ENCODE data around the gene ZNF440. TPM values are rescaled to one million over a fixed set of nuclear protein-coding genes. Genes with fewer than 3 reads are reported as not detected.

ZNF440 gene
- 7.5 and 7.7 TPM in 2 replicates for total RNA-seq

GRCh38 chr19:11814029-11814699 lies at the start of gene ZNF440:
Gene ZNF440 (plus strand): TSS chr19:11814273. CDS start chr19:11814448, 175 bp downstream.

GRCh38 chr19:11766597-11767591 lies 47.2 kb upstream of the ZNF440 start, which contains the start of gene ZNF441:
Gene ZNF441 (plus strand): TSS chr19:11767000. CDS start chr19:11767194, 194 bp downstream.

GRCh38 chr19:11798391-11799330 lies 15.4 kb upstream of the ZNF440 start, which contains the start of gene ZNF491:
Gene ZNF491 (plus strand): TSS chr19:11798523. CDS start chr19:11805954, 7,431 bp downstream.

GRCh38 chr19:11848594-11849469 lies 34.8 kb downstream of the ZNF440 start, which contains the start of gene ZNF439:
Gene ZNF439 (plus strand): TSS chr19:11848726. CDS start chr19:11848868, 142 bp downstream.

Other genes starting within 250 kb of the ZNF440 start
- 1.3 and 2.0 TPM in 2 replicates for gene ACP5, start 236.6 kb upstream of the ZNF440 start, total RNA-seq
- gene ZNF627, start 216.8 kb upstream of the ZNF440 start, total RNA-seq = 19.0 and 19.3 TPM in 2 replicates
- gene ZNF823, start 75.3 kb upstream of the ZNF440 start, total RNA-seq = 3.1 and 4.3 TPM in 2 replicates
- gene ZNF441, start 47.3 kb upstream of the ZNF440 start, total RNA-seq = 12.9 and 14.9 TPM in 2 replicates
- 3.0 and 3.3 TPM in 2 replicates for gene ZNF491, start 15.8 kb upstream of the ZNF440 start, total RNA-seq
- 5.8 and 6.0 TPM in 2 replicates for gene ZNF439, start 34.5 kb downstream of the ZNF440 start, total RNA-seq
- gene ZNF69, start 73.5 kb downstream of the ZNF440 start, total RNA-seq = 3.4 and 3.6 TPM in 2 replicates
- gene ZNF700, start 110.8 kb downstream of the ZNF440 start, total RNA-seq = 7.6 and 7.8 TPM in 2 replicates
- 1.3 and 2.3 TPM in 2 replicates for gene ZNF763, start 150.8 kb downstream of the ZNF440 start, total RNA-seq
- gene ZNF433, start 221.4 kb downstream of the ZNF440 start, total RNA-seq = 5.5 and 5.8 TPM in 2 replicates
- under 0.01 TPM in 1 of 2 replicates, not detected in the other for gene ZNF878, start 238.7 kb downstream of the ZNF440 start, total RNA-seq